K562 (cell line): ENCODE results near the gene GPR179. TPM values are rescaled to one million over a fixed set of nuclear protein-coding genes. Genes with fewer than 3 reads are reported as not detected.

Experiments
- ATAC-seq: fragments of 200-7000 bp; cut with Tn5 transposase; 3 replicates; pipeline ENCODE4 v1.9.1; 2020; ENCODE audit warnings: moderate library complexity
- BruUV-seq: library from RNA; stranded (reverse); fragments of 400-500 nt; replicated peaks from 2 replicates; lab custom pipeline; 2021; lab: Mats Ljungman, UMichigan
- CTCF ChIA-PET: fragments of 300-600 bp; formaldehyde crosslinking; extraction: SDS; loops from one replicate; lab custom pipeline; 2021; ENCODE audit warnings: low intra/inter-chr PET ratio; lab: Yijun Ruan, JAX
- POLR2A ChIA-PET: fragments of 300-600, 350-650 bp; sonication (Branson Sonifier 250); formaldehyde crosslinking; extraction: SDS; loops from one replicate; lab custom pipeline; 2021; ENCODE audit warnings: antibody characterized with exemption, inconsistent platforms; lab: Yijun Ruan, JAX
- DNase-seq, 4 experiments: peaks; one replicate each; pipeline versions ENCODE4 v3.0.0 to v3.0.0-alpha.2; 2011 to 2018; ENCODE audit warnings: low spot score in 3 of 4, mixed read lengths in 3 of 4; ENCODE audit errors: extremely low read depth in 1 of 4
- FAIRE-seq: peaks from 2 replicates; lab custom pipeline; 2011; peaks lifted over from hg19 to GRCh38; lab: Jason Lieb, UNC
- H2AFZ ChIP-seq: 2 replicates; pipeline ENCODE4 v1.6.0; 2011; ENCODE audit warnings: low read depth, low read length, control low read depth, inconsistent platforms
- H3K27ac ChIP-seq: fragments of 200-600 bp; 3 replicates; pipeline ENCODE4 v1.8.0; 2011; ENCODE audit warnings: low read depth, mild to moderate bottlenecking, control low read depth, inconsistent platforms, low read length, moderate library complexity, mixed read lengths; ENCODE audit errors: extremely low read depth
- H3K27me3 ChIP-seq, 2 experiments: fragments of 300-600 bp in 1 of 2; 2 replicates in 1 of 2; 3 replicates in 1 of 2; pipeline versions ENCODE4 v1.6.0 to v1.8.0; 2011; ENCODE audit warnings: inconsistent platforms in 2 of 2, low read length in 2 of 2, mild to moderate bottlenecking in 1 of 2, mixed read lengths in 1 of 2, moderate library complexity in 1 of 2; ENCODE audit not compliant: control insufficient read depth in 2 of 2, insufficient read depth in 2 of 2
- H3K36me3 ChIP-seq: fragments of 300-600 bp; 3 replicates; pipeline ENCODE4 v1.8.0; 2011; ENCODE audit warnings: mild to moderate bottlenecking, low read length, inconsistent platforms; ENCODE audit not compliant: control insufficient read depth, insufficient read depth
- H3K4me1 ChIP-seq, 2 experiments: fragments of 200-600 bp in 1 of 2; replicated peaks in 1 of 2; 2 replicates in 1 of 2; 3 replicates in 1 of 2; pipeline versions ENCODE4 v1.5.1 to v1.8.0; 2011; ENCODE audit warnings: inconsistent platforms in 2 of 2, low read length in 2 of 2, mild to moderate bottlenecking in 1 of 2, mixed read lengths in 1 of 2, moderate library complexity in 1 of 2; ENCODE audit not compliant: control insufficient read depth in 2 of 2, insufficient read depth in 2 of 2
- H3K4me2 ChIP-seq: 2 replicates; pipeline ENCODE4 v1.6.1; 2011; ENCODE audit warnings: low read length, control low read depth, inconsistent platforms, mixed read lengths; ENCODE audit not compliant: insufficient read depth
- H3K4me3 ChIP-seq: fragments of 200-600 bp; sonication (generic), shearing (Covaris generic); 2 replicates; pipeline ENCODE4 v1.5.1; 2016; ENCODE audit warnings: control low read depth, inconsistent platforms
- H3K79me2 ChIP-seq: fragments of 200-600 bp; 3 replicates; pipeline ENCODE4 v1.8.0; 2011; ENCODE audit warnings: low read length, inconsistent platforms; ENCODE audit not compliant: control insufficient read depth, insufficient read depth
- H3K9ac ChIP-seq, 2 experiments: 2 replicates each; pipeline versions ENCODE4 v1.6.0 to v1.6.1; 2011; ENCODE audit warnings: low read depth in 2 of 2, low read length in 2 of 2, control low read depth in 1 of 2, inconsistent platforms in 1 of 2, mild to moderate bottlenecking in 1 of 2, mixed read lengths in 1 of 2; ENCODE audit not compliant: insufficient read depth in 1 of 2
- H3K9me1 ChIP-seq: one replicate; pipeline ENCODE4 v1.6.0; 2011; ENCODE audit warnings: inconsistent platforms, mild to moderate bottlenecking, low read length, moderate library complexity; ENCODE audit not compliant: control insufficient read depth, insufficient read depth
- H3K9me3 ChIP-seq: replicated peaks from 2 replicates; pipeline ENCODE4 v1.5.1; 2011; ENCODE audit warnings: low read depth, low read length, inconsistent platforms; ENCODE audit not compliant: control insufficient read depth, insufficient read depth
- H4K20me1 ChIP-seq: replicated peaks from 2 replicates; pipeline ENCODE4 v1.6.1; 2011; ENCODE audit warnings: low read length, inconsistent platforms, mixed read lengths; ENCODE audit not compliant: control insufficient read depth, insufficient read depth
- HMG20A ChIP-seq: fragments of 450-650 bp; formaldehyde crosslinking; conservative IDR thresholded peaks from 2 replicates; pipeline ENCODE4 v1.4.0; 2020; ENCODE audit warnings: mild to moderate bottlenecking, mixed read lengths
- TCF3 ChIP-seq: sonication (generic); formaldehyde crosslinking; IDR thresholded peaks from 2 replicates; pipeline ENCODE4 v1.4.0; 2020; ENCODE audit warnings: mild to moderate bottlenecking, missing genetic modification reagents
- ZFP30 ChIP-seq: fragments of 250-450 bp; sonication (Bioruptor Pico); IDR thresholded peaks from 2 replicates; pipeline ENCODE4 v1.8.0; 2022; ENCODE audit warnings: moderate library complexity, mild to moderate bottlenecking, inconsistent platforms, borderline replicate concordance
- ZNF583 ChIP-seq: fragments of 250-450 bp; sonication (Bioruptor Pico); IDR thresholded peaks from 2 replicates; pipeline ENCODE4 v1.4.0; 2020
- WGBS: fragments of 100-300 bp; shearing (Covaris generic); methylation state at CpG from one replicate; pipeline ENCODE4 v1.1.6; 2016; ENCODE audit warnings: low coverage, mixed read lengths; ENCODE audit not compliant: insufficient coverage; ENCODE audit errors: missing lambda C conversion rate; 5-methylcytosine and 5-hydroxymethylcytosine counted together
- in situ Hi-C: fragments of 300-500 bp; cut with MboI; formaldehyde crosslinking; loops from 4 replicates; pipeline ENCODE4 v1.15.0; 2018; ENCODE audit warnings: inconsistent platforms, mixed read lengths
- intact Hi-C: fragments of 100-400 bp; cut with micrococcal nuclease; formaldehyde crosslinking; loops from 2 replicates; pipeline ENCODE4 v1.14.2; 2022
- polyA plus RNA-seq, 8 experiments: library from polyadenylated mRNA; depleted of rRNA in 4 of 8; stranded (reverse) in 5 of 8; unstranded in 3 of 8; fragments of >200 nt; fragmentation: Nextera tagmentation in 2 of 8; fragmentation: Illumina TruSeq in 1 of 8; extraction: Ambion mirVana in 2 of 8; extraction: Trizol in 1 of 8; gene quantifications; 2 replicates each; pipeline versions ENCODE4 v1.2.1 to v1.2.3, GENCODE V29; 2011 to 2014; ENCODE audit warnings: inconsistent platforms in 1 of 8, missing spikeins in 1 of 8
- total RNA-seq, 7 experiments: library from RNA; depleted of rRNA in 6 of 7; stranded (reverse); fragments of >200 nt in 6 of 7; fragmentation: Illumina TruSeq in 2 of 7; extraction: Trizol in 2 of 7; gene quantifications; 2 replicates each; pipeline versions ENCODE4 v1.2.1 to v1.2.3, GENCODE V29; 2011 to 2021; ENCODE audit warnings: low replicate concordance in 1 of 7
- TF ChIP-seq, protein P1 (sequence below): fragments of 150-350 bp; IDR thresholded peaks from 2 replicates; pipeline ENCODE4 v1.6.1; 2014; ENCODE audit warnings: low read depth, mild to moderate bottlenecking, low read length, borderline replicate concordance

The GPR179 gene
- total and polyA plus RNA-seq, 9 of the 15 experiments (the other 6 are each of a cell fraction or from before 2014, with no cell fraction given): not detected

DNA sequence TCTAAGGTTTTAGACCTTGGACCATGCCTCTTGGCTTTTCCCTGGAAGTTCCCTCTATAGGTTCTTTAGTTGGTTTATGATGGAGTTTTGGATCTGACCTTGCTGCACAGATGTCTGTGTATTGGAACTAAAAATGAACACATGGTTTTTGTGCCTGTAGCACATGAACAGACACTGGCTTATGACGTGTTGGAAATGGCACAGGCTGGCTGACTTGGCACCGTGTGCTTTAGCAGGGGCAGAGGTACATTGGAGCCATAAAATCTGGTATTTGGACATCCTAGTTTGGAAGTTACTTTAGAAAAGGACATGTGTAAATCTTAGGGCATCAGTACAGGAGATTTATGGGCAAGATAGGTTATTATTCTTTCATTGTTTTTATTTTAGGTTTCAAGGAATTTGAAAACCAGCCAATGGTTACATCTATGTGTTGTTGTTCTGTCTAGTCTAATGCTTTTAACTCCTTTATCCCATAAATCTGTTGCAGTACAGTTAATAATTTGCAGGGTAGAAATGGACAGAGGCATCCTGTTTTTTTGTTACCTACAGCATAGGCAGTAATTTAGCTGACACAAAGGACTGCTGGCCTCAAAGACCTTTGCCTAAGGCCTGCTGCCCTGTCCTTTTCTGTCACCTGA, 13.8 kb upstream of the GPR179 start:
- Histone ChIP-seq H3K27ac (no peak overlapping the region), H2AFZ (no peak overlapping the region), H3K4me1 (peaks cover 12 to 13% of the 10 kb centered on the region in 2 experiments; a peak in 4 of 5 replicates), H3K4me3 (no peak overlapping the region), H4K20me1 (peaks cover 9% of the 10 kb centered on the region; the same call in 1 of the 2 replicates), H3K36me3 (peaks cover 7% of the 10 kb centered on the region; the same call in 2 of the 3 replicates), H3K9ac (no peak overlapping the region)
- FAIRE-seq (no peak), DNase-seq (no peak), ATAC-seq (no peak)
- in situ Hi-C loops (no loop called here), intact Hi-C loops (no loop called here)
- CTCF ChIA-PET: no interaction called here
- no TSS peak for BruUV-seq
- TF ChIP-seq TCF3 (CRISPR knock-in tag): no peak
- no peak for TF ChIP-seq ZNF583 (CRISPR knock-in tag)
- no peak for TF ChIP-seq ZFP30 (CRISPR knock-in tag)
- no peak for TF ChIP-seq HMG20A (CRISPR knock-in tag)
- TF ChIP-seq, protein P1, sequence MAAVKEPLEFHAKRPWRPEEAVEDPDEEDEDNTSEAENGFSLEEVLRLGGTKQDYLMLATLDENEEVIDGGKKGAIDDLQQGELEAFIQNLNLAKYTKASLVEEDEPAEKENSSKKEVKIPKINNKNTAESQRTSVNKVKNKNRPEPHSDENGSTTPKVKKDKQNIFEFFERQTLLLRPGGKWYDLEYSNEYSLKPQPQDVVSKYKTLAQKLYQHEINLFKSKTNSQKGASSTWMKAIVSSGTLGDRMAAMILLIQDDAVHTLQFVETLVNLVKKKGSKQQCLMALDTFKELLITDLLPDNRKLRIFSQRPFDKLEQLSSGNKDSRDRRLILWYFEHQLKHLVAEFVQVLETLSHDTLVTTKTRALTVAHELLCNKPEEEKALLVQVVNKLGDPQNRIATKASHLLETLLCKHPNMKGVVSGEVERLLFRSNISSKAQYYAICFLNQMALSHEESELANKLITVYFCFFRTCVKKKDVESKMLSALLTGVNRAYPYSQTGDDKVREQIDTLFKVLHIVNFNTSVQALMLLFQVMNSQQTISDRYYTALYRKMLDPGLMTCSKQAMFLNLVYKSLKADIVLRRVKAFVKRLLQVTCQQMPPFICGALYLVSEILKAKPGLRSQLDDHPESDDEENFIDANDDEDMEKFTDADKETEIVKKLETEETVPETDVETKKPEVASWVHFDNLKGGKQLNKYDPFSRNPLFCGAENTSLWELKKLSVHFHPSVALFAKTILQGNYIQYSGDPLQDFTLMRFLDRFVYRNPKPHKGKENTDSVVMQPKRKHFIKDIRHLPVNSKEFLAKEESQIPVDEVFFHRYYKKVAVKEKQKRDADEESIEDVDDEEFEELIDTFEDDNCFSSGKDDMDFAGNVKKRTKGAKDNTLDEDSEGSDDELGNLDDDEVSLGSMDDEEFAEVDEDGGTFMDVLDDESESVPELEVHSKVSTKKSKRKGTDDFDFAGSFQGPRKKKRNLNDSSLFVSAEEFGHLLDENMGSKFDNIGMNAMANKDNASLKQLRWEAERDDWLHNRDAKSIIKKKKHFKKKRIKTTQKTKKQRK: no peak
- TF ChIP-seq, all 486 proteins: peak for 0
- H3K4me2 ChIP-seq: no peak overlapping the region
- 66% methylated on average over 2 of the region's 2 CpGs for WGBS
- H3K27me3 ChIP-seq: no peaks in the 10 kb centered on the region
- H3K9me1 ChIP-seq: no peaks in the 10 kb centered on the region
- no peaks in the 10 kb centered on the region for H3K9me3 ChIP-seq
- POLR2A ChIA-PET: no interaction called here
- H3K79me2 ChIP-seq: peaks cover 21% of the 10 kb centered on the region
